Gastrocnemius medialis (tissue), 4 donors: ENCODE results near the gene LSM8.

Source experiments
- POLR2A ChIP-seq, 2 donors: fragments of 450-650 bp; IDR thresholded peaks; one replicate each; pipeline ENCODE4 v1.6.1; 2017; ENCODE audit warnings: antibody characterized with exemption in 2 of 2, mild to moderate bottlenecking in 2 of 2, moderate library complexity in 2 of 2
- TF ChIP-seq, protein P1 (sequence below), 5 experiments: fragments of 450-650 bp in 3 of 5; fragments of 200-600 bp in 2 of 5; sonication (generic) in 2 of 5; IDR thresholded peaks in 4 of 5; conservative IDR thresholded peaks in 1 of 5; 1 replicate in 4 of 5; 2 replicates in 1 of 5; pipeline ENCODE4 v1.5.1; 2016 to 2019; ENCODE audit warnings: antibody characterized with exemption in 5 of 5, mild to moderate bottlenecking in 3 of 5, moderate library complexity in 3 of 5

DNA sequence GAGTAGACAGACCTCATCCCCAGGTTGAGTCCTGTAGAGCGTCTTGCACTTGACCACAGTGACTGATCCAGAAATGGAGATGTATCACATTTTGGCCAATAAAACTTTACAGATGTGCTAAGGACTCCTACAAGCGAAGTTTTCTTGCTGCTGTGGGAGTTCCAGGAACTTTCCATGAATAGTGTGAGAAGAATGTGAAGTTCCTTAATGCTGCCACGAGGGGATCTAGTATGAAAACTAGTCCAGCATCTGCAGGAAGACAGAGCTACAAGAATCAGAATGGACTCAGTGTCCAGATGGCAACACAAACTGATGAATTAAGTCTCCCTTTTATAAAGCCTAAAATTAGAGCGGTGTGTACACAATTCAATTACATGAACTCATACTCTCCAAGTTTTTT lies 14.8 kb upstream of the LSM8 start:
- TF ChIP-seq, protein P1, sequence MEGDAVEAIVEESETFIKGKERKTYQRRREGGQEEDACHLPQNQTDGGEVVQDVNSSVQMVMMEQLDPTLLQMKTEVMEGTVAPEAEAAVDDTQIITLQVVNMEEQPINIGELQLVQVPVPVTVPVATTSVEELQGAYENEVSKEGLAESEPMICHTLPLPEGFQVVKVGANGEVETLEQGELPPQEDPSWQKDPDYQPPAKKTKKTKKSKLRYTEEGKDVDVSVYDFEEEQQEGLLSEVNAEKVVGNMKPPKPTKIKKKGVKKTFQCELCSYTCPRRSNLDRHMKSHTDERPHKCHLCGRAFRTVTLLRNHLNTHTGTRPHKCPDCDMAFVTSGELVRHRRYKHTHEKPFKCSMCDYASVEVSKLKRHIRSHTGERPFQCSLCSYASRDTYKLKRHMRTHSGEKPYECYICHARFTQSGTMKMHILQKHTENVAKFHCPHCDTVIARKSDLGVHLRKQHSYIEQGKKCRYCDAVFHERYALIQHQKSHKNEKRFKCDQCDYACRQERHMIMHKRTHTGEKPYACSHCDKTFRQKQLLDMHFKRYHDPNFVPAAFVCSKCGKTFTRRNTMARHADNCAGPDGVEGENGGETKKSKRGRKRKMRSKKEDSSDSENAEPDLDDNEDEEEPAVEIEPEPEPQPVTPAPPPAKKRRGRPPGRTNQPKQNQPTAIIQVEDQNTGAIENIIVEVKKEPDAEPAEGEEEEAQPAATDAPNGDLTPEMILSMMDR (IDR thresholded peaks at IDR 0.05 in 4 of 5, conservative IDR thresholded peaks at IDR 0.05 in 1 of 5) = no peak
- TF ChIP-seq POLR2A (IDR thresholded peaks at IDR 0.05) = no peak
